NCI-H69 (cell line): ENCODE results near the gene RNASE13.
"Not testable (repeated sequence)": the region's sequence is repeated elsewhere in the genome, so short reads cannot be mapped to it uniquely, and the experiment has no call there.

ENCODE experiments used
- DNase-seq: peaks from one replicate; lab custom pipeline; 2025; lab: John Stamatoyannopoulos, UW

RNASE13 gene

DNA sequence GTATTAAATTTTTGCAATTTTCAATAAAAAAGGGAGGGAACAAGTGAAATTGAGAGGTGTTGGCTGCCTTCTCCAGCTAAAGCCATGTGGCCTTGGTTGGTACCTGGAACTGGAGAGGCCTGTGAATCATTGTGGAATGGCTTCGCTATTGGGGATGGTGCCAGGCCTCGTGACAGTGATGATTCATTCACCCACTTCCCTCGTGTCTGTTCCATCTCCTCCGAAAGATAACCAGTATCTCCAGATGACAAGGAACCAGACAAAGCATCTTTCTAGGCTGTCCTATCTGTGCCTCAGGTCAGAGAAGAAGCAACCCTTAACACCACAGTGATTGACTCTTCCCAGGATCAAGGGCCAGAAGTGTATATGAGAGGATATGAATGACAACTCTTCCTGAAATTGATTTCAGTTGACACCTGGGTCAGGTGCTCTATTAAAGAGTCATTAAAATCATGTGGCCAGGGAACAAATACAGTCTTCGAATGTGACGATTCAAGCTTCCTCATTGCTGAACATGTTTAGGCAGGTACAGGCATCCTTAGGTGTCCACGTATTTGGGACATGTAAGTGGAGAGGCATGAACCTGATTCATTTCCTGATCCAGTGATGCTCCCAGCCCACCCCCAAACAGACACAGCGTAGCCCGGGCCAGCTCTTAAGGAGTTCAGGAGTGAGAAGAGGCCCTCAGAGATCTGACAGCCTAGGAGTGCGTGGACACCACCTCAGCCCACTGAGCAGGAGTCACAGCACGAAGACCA is 7.2 kb upstream of the RNASE13 start, which contains the start of gene RNASE7:
Gene RNASE7 (plus strand): TSS at position 687 of the 758 bp plus-strand sequence. CDS start 631 bp downstream, outside the sequence.
- DNase-seq: no peak

DNA sequence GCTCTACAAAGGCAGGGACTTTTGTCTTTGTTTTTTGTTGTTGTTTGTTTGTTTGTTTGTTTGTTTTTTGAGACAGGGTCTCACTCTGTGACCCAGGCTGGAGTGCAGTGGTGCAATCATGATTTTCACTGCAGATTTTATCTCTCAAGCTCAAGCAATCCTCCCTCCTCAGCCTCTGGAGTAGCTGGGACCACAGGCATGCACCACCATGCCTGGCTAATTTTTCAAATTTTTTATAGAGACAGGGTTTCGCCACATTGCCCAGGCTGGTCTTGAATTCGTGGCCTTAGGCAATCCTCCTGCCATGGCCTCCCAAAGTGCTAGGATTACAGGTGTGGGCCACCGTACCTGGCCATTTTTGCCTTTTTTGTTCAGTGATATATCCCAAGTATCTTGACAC is 6.3 kb upstream of the RNASE13 start:
- not testable (repeated sequence) for DNase-seq

DNA sequence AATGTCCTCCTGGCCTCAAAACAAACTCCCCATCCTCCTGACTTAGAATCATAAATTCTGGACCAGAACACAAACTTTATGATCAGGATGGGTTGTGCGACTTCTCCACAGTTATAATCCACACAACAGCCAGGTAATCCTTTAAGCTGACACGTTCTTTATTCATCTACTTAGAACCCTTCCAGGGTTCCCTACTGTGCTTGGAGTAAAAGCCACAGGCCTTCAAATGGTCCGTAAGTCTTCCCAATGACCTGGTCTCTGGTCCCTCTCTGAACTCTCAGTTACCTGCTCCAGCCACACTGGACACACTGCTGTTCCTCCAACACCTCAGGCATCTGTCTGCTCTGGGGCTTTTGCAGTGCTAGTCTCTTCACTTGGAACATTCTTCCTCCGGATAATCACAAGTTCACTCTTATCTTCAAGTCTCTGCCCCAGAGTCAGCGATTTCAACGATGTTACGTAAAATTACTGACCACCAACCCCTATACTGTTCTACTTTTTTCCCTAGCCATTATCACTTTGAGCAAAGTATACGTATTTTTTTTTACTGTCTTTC is 5.8 kb upstream of the RNASE13 start:
- DNase-seq: no peak

DNA sequence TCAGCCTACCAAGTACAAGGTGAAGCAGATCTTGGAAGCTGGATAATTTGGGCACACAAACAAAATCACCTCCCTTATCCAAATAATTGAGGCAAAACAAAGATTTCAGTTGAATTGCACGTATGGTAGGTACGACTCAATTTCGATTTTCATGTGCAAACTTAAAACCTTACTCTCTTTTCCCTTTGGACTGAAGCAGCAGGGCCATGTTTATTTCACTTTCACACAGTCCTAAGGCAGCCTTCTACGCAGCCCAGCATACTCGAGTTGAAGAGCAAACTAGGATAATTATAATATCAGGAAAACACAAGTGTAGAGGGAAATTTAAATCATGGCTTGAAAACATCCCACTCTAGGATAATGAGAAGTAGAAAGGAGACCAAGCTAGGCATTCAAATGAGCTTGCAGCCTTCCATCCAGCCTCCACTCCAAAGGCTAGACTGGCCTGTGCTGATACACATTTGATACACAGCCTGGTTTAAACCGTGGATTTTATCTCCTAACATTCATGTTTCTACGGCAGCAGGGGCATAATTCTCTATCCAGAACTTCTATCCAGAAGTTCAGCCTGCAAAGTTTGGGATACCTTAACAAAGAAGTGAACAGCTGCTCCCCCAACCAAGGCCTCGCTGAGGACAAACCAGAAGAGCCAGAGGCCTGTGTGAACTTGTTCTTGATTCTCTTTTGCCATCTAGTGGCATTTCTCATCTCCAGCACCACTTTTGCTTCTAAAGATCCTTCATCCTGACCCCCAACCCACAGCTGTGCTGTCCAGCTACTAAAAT is 5.2 kb upstream of the RNASE13 start:
- DNase-seq: peak; percentile 56

DNA sequence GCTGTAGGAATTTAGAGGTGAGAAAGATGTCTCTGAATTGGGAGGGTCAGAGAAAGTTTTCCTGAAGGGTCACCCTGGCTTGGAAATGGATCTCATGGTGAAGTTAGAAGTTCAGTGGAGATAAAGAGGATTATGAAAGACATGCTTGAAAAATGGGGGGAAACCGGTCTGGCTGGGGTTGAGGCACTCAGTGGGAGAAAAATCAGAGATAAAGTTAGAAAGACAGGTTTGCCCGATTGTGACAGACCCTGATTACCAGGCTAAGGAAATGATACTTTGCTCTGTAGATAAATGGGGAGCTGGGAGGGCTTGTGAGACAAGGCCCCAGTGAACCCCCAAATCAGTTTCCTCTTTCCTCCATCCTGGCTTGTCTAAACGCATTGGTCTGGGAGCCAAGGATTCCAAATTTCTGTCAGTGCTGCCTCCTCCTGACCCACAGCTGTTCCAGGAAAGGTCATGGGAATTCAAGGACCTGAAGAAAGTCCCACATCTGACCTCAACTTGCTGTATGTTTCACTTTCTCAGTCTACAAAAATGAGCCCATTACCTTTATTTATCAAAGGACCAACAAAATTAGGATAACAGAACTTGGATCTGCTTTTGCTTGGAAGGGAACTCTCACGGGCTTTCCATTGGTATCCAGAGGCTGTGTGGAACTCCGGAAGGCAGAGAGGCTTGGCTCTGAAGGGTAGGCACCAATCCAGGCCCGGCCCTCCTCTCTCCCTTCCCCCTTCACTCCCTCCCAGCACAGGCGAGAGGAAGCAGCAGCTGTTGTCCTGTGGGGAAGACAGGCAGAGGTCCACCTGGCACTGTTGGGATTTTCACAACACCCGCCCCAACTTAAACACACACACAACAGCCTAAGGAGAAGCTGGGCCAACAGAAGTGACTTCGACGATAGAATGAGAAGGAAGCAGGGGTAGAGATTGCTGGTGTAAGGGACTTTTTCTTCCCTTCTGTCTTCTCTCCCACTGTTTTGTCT is 4.1 kb upstream of the RNASE13 start:
- peak; percentile 67 for DNase-seq

DNA sequence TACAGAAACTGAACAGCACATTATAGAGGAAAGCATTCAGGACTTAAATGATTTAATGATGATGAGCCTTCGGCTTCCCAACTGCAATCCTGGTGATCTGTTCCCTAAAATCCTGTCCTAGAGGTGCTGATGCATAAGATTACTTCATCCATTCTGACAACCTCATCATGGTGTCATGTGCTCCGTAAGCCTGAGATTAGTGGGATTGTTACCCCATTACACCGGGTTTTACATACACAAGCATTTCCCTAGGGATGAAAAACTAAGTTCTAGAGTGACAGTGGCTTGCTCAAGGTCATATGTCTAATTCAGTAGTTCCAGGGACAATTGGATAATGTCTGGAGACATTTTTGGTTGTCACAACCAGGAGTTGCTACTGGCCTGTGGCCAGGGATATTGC is 2.5 kb upstream of the RNASE13 start:
- no peak for DNase-seq

DNA sequence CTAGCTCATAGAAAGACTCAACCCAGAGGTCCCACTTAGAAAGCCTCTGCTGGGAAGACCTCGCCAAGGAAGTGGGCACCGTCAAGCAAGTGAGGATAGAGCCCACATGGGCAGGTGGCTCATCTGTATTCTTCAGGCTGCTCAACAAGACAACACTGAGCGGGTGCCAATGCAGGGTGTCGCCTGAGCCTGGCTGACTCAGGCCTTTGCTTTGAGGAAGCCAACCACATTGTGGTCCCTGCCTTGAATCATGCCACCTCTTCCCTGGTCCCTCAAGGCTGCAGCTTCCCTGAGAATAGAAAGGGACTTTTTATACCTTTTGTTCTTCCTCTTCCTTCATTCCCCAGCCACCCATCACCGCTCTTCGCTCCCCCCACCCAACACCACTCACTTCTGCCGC is 2.1 kb upstream of the RNASE13 start:
- no peak for DNase-seq

DNA sequence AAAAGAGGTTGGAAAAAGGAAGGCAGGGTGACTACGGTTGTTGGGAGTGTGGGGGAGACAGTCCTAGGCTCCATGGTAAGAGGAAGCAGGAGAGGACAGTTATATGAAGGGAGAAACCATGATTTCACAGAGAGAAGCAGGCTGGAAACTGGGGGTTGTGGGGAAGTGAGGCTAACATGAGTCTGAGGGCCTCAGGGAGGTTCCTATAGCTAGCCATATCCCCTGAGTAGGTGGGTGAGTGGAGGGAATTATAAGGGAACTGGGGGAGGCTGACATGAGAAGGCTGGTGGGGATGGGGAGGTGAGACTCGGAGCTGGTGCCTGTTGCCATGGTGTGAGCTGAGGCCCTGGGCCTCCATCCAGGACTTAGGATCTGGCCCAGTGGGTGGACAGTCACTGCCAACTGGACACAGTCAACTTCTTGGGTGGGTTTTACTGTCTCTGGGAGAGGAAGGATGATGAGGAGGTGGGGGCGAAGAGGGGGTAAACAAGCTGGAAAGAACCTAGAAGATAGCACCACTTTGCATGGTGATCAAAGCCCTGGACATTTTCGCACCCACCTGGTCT is 1.4 kb downstream of the RNASE13 start:
- DNase-seq: no peak

DNA sequence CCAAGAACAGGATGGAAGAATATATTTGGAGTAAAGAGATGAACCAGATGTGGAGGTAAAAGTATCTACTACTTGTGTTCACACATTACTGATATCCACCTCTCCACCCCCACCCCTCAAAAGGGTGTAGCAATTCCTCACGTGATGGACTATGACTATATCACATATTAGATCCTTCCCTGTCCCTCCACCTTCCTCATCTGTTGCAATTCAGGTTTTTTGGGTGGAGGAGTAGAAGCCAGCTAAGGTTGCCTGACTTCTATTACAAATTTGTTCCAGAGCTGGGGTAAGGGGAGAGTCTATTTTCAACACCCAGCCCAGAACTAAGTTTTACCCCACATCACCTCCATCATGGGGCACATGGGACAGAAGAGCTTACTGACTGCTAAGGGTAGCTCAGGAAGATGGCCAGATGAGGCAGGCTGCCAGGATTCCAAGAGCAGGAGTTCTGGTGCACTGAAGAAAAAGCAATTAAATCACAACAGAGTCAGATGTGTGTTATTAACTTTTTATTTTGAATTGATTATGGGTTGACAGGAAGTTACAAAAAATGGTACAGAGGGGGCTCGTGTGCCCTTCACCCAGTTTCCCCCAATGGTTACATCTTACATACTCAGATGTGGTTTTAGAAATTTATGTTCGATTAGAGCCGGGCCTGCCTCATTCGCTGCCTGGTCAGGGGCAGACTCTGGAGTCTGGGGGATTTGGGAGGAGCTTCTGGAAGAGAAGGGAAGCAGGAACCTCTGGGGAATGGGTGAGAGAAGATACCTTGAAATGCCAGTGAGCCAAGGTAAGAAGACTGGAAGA is 2.1 kb downstream of the RNASE13 start:
- DNase-seq: no peak

DNA sequence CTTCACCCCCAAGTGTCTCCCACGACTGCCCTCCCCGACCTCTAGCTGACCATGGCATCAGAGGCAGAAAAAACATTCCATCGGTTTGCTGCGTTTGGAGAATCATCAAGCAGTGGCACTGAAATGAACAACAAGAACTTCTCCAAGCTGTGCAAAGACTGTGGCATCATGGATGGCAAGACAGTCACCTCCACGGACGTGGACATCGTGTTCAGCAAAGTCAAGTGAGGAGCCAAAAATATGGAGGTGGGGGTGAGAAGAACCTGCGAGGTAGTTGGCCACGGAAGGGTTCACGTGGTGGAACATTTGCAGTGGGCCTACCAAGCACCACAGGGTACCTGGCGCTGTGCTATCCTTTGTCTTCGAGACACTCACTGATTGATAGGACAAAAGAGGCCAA is 4.1 kb downstream of the RNASE13 start:
- no peak for DNase-seq

DNA sequence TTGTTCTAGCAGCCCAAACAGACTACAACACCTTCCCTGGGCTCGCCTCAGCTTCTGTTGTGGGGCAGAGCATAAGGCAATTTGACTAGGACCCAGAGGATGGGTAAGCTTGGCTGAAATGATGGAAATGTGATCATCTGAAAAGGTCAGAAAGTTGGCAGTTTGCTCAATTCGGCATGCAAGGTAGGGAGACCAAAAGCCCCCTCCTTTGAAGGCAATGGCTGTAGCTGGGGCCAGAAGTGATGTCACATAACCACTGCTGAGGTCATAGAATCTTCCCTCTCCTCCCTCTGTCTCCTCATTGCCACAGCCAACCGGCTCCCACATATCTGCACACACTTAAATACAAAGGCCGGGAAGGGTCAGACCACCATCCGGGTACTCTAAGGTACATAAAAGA is 4.7 kb downstream of the RNASE13 start, which contains the start of gene TPPP2:
Gene TPPP2 (plus strand): TSS at position 301 of the 400 bp plus-strand sequence. CDS start 365 bp downstream, outside the sequence.
- DNase-seq: no peak

DNA sequence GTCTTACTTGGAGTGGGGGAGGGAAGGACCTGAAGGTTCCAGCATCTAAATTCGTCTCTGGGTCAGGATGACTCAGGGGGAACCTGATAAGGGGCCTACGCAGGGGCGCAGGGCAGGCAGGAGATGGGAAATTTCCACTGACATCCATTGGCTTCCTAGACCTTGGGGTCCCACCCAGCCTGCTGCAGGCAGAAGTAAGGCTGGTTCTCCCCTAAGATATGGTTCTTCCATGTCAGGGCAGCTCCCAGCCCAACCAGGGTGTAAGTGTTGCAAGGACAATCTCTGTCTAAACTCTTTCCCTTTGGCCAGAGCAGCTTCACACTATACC is 7.7 kb downstream of the RNASE13 start:
- DNase-seq: no peak

DNA sequence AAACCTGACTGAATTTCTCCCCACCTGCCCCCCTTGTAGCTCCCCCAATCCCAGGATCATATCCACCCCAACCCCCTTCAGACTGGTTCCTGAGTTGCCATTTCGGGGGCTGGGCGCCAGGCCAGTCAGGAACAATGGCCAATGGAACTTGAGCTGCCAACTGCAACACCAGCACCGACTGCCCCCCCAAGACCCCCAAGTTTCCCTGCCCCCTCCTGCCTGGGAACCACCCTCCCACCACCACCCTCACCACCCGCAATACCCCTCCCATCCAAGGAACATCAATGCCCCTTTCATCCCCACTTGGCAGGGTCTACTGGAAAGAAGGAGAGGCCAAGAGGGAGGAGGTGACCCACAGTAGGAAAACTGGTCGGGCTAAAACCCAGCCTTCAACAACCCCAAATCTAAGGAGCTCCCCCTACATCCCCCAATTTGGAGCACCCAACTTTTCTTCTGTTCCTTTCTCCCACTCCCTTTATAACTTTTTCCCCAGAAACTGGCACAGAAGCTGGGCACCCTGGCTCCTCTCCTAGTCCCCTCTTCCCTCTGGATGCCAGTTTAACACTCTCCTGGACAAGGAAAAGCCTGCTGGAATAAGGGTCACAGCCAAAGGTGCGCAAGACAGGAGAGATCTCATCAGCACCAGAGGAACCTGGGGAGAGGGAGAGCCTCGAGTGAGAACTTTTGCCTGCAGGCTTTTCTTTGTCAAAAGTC is 8.2 kb downstream of the RNASE13 start:
- no peak for DNase-seq

DNA sequence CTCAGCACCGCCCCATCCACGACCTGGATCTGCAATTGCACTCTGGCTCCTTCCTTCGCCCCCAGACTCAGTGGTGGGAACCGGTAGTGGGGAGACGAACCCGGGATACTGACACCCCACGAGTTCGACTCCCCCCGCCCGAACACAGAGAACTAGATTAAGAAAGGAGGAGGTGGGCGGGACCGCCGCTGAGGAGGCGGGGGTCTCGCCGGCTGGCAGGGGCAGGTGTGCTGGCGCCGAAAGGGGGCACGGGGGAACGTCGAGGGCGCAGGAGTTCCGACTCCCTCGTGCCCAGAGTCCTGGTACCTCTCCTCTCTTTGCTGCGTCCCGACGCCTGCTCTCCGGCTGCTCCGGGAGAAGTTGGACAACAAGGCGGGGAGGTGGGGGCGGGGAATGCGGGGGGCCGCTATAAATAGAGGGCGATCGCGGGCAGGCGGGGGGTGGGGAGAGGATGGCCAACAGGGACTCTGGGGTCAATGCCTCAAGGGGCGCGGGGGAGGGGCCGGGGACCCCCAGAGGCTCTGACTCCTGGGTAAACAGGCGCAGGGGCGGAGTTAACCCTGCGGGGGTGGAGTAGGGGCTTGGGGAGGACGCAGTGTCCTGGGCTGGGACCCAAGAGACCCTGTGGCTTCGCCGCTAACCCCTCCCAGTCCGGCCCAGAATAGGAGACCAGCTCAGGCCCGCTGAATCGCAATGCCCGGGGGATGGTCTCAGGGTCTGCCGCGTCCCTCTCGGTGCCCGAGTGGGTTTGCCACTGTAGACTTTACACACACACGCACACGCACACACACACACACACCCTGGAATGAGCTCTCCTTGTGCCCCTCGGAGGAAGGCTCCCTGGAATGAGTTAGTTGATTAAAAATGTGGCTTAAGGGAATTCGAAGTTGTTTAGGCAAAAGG is 9.0 kb downstream of the RNASE13 start:
- peak; percentile 40 for DNase-seq

DNA sequence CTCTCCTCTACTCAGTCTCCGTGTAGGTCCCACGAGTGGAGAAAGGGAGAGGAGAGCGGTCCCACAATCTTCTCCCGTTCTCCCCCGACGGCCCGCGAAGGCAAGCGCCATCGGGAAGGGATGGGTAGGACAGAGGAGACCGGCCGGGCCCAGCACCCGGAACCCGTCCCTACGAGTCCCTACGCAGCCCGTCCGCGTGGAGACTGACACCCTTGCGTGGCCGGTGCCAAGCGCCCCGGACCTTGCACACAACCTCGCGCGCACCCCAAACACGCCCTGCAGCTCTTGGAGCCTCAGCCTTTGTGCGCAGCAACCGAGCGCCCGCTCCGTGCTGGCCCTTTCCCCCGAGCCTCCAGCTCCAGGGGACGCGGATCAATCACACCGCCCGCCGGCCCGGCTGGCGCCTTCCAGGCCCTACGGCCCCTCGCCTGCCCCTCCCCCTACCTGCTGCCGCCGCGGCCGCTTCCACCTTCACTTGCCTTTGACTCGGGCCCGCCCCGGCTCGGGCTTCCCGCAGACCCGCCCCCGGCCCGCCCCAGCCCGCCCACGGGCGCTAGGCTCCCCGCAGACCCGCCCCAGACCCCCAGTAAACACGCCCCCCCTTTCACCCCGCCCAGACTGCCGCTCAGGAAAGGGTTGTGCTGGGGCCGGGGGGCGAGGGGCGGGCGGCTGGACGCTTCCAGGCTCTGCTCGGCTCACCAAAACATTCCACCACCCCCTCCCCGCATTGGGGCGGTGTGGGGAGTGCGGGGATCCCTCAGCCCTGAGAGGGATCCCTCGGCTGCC is 9.8 kb downstream of the RNASE13 start, which contains the start of gene NDRG2:
Gene NDRG2 (minus strand): TSS at position 477 of the 786 bp plus-strand sequence. CDS start 1,746 bp downstream, outside the sequence.
- DNase-seq: peak; percentile 79

DNA sequence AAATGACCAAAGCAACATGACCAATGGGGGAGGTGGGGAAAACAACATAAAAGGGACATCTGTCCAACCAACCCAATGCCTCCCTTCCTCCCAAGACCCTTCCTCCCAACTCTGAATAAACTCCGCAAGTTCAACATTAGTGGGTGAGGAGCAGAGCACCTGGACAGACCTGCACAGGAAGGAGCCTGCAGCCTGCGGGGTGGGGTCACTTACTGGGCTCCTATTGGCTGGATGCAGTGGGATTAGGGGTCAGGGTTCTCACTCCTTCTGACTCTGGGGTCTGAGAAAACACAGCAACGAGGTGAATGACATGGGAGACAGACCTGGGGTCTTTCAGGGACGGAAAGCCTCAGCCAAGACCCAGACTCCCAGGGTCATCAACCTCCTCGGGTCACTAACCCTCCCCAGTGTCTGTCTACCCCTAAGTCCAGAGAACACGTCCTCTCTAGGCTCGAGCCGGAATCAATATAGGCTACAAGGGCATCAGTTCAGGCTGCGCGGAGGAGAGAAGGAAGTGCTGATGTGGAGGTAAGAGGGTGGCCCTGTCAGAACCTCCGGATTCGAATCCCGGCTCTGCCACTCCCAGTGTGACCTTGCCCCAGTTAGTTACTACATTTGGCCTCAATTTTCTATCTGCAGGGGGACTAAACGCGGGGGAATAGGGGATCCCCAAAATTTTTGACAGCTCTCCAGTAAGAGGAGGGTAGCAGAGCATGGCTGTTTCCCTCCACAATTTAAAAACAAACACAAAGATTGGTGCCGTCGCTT is 10.6 kb downstream of the RNASE13 start:
- DNase-seq: no peak

DNA sequence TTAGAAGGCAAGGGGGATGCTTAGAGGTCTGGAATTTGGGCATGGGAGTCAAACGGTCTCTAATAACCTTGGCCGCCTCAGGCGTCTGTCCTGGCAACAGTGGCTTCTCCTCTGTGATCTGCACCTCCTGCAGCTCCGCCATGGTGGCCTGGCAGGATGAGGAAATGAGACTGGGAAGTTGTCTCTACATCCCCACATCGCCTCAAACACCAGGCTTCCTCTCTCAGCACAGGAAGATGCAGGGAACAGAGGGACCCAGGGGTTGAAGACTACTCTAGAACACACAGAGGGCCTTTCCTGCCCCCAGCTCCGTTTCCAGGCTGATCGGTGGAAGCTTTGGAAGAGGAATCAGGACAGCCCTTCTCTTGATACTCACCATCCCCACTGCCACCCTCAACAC is 11.4 kb downstream of the RNASE13 start:
- DNase-seq: no peak
